Stimulated activated CD4-positive, alpha-beta T cell treated with anti-CD3 and anti-CD28 coated beads, Interleukin-4, amount 100 ng/mL, for 24 hours (primary cell): ENCODE measurements around the gene ADAMTSL2.

Source experiments
- DNase-seq: peaks from one replicate; pipeline ENCODE4 v3.0.0-alpha.2; 2020

ADAMTSL2 gene

DNA sequence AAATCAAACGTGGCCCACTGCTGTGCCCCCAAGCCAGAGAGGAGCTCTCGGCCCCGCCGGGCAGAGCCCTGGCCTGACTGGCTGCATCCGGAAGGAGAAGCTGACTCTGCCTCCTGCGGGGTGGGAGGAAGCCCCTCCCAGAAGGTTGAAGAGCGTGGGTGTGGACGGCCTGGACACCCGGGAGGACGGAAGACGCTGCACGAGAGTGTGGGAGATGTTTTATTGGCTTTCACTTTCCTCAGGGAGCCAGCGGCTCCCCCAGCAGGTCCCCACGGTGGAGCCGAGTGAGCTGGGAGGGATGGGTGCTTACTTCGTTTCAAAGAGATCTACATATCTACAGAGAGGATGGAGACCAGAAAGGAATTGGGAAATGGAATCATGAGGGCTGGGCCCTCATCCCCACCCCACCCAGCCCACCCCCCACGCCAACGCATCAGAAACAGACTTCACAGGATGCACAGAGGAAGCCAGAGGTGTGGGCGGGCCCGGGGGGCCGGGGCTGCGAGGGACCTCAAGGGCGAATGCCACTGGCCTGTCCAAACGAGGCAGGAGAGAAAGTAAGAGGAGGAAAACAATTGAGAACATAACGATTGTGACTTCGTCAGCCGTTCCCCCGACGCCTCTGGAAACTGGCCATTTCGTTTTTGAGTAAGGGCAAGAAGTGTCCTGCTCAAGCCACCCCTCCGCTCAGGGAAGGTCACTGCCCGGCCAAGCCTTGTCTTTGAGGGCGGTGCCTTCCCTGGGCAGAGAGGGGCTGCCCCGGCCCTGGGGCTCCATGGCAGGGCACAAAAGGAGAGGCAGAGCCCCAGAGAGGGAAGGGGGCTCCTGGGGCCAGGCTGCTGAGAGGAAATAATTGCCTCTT, 42.6 kb downstream of the ADAMTSL2 start:
- DNase-seq = no peak

DNA sequence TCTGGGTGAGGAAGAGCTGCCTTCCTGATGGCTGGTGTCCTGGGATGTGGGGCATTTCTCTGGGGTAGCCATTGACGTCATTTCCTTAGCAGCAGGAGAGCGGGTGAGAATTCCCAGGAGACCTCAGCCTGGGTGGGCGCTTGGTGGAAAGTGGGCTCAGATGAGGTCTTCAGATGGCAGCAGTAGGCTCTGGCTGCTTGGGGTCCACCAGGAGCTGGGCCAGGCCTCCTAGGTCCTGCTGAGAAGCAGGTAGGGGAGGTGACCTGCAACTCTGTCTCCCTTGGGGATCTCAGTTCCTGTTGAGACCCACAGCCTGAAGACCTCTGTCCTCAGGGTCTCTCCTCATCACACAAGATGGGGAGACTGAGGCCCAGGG, 43.2 kb downstream of the ADAMTSL2 start:
- DNase-seq = no peak

DNA sequence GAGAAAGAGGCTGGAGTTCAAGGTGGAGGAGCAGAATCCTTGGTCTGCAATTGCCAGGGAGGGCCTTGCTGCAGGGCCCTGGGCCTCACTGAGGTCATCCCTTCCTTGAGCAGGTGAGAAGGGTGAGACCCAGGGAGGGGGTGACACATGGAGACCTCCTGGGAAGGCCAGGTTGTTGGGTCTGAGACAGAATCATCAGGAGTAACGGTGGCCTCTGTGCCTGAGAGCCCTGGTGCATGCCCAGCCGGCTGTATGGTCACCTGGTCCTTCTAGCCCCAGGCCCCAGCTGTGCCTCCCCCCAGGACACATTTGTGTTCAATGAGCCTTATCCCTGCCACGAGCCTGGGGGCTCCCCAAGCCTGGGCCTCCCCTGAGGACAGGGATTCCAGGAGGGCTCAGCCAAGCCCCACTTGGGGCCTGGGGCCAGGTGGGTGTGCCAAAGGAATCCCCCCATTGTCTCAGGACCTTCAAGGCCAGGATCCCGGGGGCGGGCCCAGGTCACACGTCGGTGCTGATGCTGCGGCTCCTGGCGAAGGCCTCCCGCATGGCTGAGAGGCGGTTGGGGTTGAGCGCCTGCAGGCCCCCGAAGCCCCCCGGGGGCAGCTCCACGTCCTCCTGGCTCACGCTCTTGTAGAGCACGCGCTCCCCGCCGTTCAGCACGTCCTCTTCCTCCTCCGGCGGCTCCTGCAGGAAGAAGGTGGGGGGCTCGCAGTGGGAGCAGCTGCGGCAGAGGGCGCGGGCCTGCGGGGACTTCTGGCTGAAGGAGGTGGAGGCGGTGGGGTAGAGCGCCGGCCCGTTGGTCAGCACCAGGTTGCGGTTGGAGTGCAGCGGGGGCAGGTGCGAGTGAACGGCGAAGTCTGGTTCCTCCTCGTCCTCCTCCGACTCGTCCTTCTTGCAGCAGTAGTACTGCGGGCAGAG, 44.3 kb downstream of the ADAMTSL2 start:
- DNase-seq = no peak

DNA sequence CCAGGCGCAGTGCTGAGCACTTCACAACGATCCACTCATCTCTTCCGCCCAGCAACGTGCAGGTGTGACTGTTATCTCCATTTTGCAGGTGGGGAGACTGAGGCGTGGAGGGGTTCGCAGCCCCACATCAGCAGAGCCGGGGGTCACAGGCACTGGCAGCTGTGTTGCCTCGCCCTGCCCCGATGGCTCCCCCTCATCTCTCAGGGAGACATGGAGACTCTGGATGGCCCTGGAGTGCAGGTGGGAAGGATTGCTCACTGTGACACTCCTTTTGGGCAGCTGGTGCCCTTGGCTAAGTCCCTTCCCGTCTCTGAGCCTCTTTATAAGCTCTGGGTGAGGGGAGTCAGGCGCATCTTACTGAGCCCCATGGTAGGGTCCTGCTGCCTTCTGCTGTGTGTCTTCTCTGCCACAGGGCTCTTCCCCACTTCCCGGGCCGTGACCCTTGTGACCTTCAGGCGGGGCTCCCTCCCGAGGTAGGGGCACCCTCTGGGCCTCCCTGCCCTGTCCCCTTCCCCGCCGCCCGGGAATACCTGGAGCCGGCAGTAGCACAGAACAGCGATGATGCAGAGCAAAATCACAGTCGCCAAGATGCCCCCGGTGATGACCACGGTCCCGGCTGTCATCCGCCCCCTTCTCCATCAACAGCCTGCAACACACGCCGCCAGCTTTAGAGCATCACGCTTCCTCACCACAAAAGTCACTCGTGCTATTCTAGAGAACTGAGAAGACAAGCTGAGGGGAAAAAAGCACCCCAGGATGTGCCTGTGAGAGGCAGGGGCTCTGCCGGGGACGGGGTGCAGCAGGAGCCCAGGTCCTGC, 45.3 kb downstream of the ADAMTSL2 start:
- no peak for DNase-seq

DNA sequence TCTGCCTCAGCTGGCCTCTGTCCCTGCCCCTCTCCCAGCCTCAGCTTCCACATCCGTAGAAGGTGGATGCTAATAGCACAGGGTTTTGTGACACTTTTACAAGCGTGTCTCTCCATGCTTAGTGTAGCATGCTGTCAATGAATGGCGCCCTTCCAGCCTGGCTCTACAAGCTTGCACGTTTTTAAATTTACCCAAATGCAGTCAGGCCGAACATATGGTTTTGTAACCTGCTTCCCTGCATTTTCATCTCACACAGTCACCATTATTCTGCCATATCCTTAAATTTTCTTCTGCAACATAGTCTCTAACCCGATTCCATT, 45.9 kb downstream of the ADAMTSL2 start:
- no peak for DNase-seq

DNA sequence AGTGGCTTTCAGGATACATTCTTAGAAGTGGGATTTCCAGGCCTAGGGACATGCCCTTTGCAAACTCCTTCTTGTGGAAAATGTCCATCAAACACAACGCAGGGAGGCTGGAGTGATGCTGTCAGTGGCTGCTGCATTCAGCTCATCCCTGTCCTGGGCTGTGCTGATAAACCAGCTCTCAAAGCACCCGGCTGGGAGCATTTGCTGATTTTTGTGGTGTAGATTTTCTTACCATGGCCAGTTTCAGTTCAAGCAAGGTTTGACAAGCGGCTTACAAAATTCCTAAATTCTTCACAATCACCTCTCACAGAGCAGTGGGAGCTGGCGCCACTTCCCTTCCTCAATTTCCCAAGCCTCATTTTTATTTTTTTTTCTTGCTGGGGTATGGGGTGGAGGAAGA, 46.5 kb downstream of the ADAMTSL2 start:
- DNase-seq = no peak

DNA sequence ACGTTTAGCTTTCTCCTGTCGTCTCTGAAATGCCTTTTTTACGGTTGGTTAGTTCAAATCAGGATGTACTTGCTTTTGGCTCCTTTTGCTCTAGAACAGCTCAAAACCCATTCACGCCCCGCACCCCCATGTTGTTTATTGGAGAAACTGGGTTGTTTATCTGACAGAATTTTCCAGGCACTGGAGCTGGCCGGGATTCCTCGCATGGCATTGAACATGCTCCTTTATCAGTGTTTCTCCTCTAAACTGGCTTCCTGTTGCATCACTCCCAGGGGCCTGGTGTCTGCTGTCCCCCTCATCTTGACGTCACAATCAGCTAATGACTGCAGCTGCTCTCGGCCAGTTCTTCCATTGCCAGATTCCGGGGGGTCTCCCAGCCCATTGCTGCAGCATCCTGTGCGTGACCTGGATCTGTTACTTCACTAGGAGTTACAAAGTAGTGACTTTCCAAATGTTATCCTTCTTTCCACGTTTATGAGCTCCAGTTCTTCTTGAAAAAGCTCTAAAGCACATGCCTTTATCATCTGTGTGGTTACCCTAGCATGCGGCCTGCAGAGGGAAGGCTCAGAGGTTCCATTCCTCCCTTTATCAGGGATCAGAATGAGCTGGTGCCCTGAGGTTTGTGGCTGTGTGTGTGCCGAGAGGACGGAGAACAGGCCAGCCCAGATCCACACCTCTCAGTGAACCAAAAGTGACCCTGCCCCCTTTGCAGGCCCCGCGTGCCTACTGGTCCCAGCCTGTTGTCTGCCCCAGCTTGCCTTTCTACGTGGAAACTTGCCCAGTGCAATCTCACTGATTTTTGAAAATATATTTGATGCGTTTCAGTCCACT, 47.2 kb downstream of the ADAMTSL2 start:
- no peak for DNase-seq

DNA sequence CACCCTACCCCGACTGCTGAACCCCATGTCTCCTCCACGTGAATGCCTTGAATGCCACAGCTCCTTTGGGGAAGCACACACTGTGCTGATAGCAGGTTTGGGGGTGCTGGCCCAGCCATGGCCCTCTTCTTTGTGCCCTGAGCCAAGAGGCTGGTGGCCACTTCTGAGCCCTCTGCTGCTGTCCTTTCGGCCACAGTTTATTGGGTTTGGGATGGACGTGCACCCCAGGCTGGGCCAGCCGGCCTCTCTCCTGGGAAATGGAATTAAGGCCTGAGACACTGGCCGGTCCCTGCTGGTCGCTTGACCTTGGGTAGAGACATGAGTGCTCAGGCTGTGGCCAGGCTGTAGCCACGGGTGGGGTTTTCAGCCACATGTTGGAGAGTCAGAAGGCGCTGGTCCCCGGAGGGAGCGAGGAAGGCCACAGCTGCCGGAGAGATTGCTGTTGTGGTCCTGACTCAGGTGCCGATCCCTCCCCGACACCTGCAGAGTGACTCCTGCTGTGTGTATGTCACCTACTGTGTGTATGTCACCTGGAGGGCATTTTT, 48.1 kb downstream of the ADAMTSL2 start:
- DNase-seq = no peak

DNA sequence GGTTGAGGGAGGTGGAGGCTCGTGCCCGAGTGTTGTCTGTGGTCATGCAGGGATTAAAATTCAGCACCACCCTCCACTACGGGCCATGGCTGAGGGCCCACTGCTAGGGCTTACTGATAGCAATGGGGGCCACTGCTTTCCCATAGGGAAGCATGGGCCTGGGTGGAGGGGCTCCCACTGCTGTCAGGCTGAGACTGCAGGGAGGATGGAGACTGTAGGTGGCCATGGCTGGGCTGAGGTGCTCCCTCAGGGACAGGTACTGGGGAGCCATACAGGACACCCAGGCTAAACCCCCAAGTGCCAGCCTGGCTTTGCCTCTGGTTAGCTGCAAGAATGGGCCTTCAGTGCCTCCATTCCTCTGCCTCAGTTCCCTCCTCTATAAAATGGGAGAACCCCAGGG, 48.6 kb downstream of the ADAMTSL2 start:
- no peak for DNase-seq

DNA sequence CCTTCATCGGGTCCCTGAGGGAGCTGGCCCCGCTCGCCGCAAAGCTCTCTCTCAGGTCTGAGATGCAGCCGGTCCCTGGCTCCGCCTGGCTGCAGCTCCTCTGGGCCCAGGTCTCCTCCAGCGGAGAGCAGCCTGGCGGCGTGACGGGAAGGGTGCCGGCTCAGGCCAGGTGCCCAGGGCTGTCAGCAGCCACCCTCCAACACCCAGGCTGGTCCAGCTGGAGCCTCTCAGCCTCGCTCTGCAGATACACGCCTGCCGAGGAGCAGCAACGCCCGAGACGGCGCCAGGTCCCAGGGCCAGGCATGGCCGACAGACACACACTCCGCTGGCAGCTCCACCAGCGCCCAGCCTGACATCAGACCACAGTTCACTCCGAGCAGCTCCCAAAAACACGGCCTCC, 49.1 kb downstream of the ADAMTSL2 start:
- no peak for DNase-seq

DNA sequence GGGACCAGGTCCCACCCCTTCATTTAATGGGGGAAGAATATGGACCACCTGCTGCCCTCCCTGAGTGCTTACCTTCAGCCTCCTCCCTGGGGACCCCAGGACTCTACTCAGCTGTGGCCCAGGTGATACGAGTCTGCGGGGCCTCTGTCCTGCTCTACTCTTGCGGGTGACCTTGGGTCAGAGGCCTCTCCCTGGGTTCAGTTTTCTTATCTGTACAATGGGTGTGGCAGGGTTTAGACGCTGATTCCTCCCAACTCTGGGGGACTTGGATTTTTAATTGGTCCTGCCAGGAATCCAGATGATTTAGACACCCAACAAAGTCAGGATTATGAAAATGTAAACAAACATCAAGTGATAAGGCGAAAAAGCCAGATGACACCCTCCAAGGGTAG, 49.7 kb downstream of the ADAMTSL2 start:
- no peak for DNase-seq

DNA sequence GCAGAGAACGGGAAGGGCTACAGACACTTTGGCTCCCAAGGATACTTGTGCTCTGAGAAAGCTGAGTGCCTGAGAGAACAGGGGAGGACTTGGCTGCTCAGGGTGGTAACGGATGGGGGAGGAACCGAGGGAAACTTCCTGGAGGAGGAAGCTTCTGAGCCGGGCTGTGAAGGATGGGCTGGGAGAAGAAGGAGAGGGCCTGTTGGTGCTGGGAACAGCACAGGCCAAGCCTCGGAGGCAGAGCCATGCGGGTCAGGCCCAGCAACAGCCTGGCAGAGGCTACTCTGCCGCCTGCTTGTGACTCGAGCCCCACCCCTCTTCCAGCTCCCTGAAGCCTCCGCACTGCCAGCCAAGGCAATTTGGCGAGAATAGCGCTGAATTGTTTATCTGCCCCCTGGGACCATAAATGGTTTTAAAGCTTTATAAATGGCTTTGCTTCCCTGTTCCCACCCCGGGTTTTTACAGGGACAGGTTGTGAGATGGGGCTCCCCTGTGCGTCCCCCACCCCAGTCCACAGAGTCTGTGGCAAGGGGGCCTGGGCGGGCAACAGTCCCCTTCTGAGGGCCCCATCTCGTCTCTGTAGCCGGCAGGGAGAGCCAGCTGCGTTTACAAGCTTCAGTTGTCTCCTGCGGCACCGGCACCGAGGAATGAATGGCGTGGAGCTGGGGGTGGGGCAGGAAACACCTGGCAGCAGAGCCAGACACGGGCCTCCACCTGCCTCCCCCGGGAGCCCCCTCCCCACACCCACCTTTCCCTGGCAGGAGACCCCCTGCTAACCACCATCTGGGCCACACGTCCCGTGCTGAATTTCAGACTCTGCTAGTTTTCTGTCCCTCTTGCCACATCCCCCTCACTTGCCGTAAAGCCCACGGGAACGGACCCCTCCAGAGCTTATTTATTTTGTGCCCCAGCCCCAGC, 50.3 kb downstream of the ADAMTSL2 start:
- DNase-seq = no peak

DNA sequence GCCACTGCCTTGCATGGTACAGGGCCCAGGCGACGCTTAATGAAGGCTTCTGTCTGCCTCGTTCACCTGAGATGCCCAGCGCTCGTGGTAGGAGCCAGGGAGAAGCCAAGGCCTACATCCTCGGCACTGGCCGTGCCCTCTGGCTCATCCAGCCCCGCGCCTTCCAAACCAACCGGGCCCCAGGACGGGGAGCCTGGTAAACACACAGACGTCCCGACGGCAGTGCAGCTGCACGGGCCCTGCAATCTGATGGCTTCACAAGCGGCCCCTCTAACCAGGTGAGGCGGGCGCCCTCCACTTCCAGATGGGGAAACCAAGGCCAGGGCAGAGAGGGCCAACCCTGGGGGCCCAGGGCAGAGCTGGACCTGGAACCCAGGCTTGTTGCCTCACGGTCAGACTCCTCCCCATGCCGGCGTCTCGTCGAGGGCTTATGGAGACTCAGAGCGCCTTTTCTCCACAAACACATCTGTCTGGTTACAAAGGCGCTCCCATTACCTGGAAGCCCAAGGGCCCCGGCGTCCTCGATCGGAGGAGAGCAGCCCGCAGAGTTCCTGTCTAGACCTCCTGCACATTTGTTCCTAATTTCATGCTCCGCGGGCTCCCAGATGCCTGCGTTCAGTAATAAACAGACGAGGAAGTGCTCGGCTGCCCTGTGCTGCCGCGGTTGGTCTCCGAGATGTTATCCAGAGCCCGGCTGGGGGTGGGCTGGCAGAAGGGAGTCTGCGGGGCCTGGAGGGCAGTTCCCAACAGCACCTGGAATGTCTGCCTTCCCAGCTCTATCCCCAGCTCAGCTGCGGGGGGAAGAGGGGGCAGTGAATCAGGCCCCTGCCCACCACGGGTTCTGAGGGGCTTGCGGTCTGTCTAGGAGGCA, 51.2 kb downstream of the ADAMTSL2 start:
- DNase-seq = no peak

DNA sequence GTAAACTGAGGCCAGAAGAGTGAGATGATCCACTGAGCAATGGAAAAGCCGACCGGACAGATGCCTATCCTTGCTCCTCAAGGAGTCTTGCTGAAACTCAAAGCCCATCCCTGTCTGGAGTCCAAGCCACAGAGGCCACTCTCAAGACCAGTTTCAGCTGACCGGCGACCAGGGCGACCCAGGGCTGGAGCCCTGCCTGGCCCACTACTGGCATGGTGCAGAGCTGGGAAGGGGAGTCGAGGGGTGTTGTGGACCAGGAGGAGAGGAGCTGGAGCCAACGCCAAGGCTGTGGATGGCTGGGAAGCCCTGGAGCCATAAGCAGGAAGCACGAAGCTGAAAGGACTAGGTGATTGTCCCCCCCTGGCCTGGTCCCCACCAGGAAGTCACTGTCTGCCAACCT, 52.5 kb downstream of the ADAMTSL2 start:
- no peak for DNase-seq

DNA sequence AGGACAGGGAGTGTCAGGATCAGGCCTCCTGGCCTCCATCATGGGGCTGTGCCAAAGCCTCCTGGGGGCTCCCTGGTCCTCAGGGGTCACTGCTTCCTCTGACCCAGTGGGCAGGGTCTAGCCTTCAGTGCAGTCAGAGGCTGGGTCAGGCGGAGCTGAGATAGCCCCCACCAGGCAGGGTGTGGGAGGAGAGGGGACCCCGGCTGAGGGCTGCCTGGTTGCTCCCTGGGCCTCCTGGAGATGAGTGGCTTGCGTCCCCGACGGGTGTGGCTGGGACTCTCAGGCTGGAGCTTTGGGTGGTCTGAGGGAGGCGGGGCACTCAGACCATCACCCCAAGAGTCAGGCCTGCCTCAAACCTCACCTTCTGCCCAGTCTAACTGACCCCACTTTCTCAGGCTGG, 53.0 kb downstream of the ADAMTSL2 start:
- DNase-seq = no peak

DNA sequence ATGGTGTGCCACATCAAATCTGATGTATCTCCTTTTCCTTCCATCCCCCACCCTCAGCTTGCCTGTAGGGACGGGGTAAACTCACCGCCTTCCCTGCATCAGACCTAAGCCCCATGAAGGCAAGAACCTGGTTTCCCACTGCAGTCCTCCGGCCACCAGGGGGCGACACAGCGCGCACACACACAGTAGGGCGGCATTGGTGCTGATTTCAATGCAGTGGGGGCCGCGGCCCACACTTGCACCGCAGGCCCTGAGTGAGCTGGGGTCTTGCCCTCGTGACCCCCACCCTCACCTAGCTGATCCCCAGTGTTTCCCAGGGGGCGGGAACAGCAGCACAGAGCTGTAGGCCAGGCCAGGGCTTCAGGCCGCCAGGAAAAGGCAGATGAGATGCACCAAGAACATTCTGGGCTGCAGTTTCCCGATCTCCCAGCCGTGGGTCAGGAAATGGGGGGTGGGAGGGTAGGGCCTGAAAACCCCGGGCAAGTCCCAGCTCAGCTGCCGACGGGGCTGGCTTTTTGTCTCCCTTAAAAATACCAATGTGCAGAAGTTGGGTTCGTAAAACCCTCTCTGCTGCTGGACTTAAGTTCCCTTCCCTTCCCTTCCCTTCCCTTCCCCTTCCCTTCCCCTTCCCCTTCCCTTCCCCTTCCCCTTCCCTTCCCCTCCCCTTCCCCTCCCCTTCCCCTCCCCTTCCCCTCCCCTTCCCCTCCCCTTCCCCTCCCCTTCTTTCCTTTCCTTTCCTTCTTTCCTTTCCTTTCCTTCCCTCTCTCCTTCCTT, 55.1 kb downstream of the ADAMTSL2 start:
- DNase-seq = peak; percentile 49

DNA sequence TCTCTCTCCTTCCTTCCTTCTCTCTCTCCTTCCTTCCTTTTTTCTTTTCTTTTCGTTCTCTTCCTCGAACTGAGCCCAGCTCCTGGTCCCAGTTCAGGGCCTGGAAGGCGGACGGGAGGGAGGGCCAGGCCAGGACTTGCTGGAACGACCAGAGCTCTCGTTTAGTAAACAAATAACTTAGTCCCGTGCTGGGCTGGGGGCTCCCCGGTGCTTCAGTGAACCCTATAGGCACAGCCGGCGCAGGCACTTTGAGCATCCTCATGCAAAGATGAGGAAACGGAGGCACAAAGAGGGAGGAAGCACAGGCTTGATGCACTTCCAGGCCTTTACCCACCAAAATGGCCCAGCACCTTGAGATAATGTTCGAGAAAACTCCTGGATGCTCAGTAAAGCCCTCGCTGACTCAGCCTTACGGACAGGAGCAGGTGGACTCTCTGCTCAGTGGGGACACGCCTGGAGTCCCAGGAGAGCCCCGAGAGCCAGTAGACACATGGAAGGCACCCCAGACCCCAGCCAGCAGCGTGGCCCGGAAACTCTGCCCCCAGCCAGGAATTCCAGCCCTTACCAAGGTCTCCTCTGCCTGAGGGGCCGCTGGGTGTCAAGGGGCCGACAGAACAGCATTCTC, 55.8 kb downstream of the ADAMTSL2 start:
- no peak for DNase-seq

DNA sequence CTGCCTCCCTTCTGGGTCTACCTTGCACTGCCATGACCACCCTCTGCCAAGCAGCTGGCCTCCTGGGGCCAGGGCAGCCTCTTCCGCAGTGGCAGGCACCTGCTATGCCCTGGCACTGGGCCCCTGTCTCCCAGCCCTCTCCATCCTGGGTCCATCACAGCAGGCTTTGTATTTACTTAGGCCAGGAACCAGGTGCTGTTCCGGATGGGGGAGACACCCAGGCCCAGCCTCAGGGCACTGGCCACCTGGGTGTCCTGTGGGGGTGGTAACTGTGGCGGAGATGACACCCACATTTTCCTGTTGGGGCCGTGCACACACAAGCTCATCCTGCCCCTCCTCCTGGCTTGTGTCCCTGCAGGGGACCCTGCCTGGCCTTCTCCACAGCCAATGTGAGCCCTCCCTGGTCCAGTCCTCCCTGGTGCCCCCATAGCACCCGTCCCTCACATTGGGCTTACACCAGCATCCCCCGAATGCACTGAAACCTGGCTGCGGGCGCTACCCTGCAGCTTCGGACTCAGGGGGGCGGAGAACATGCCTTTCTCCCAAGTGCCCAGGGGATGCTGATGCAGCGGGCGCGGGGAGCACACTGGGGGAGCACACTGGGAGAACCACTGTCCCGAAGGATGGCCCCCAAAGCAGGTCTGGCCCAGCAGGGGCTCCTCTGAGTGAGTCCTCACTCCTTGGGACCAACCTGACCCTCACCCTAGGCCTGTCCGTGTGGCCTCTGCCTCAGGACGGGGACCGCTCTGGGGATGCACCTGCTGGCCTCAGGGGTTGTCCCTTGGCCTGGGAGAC, 56.8 kb downstream of the ADAMTSL2 start:
- no peak for DNase-seq
